ENCODE data around the gene PRAMEF20.
"Not testable (repeated sequence)": the region's sequence is repeated elsewhere in the genome, so short reads cannot be mapped to it uniquely, and the experiment has no call there.

The PRAMEF20 gene

GRCh38 chr1:13410150-13410549 lies at the start of gene PRAMEF20:
PRAMEF20 (plus strand) TSS chr1:13410450; CDS start chr1:13416355, 5,905 bp downstream.
- DNase-seq (ENCODE audit: low read depth), result not testable (repeated sequence)

GRCh38 chr1:13362364-13362763 lies 47.9 kb upstream of the PRAMEF20 start:
- DNase-seq (ENCODE audit: low read depth), result not testable (repeated sequence)

- not testable (repeated sequence) for DNase-seq (ENCODE audit: low read depth)
These were observed 45.3 kb upstream of the PRAMEF20 start for GRCh38 chr1:13364928-13365327.

DNA sequence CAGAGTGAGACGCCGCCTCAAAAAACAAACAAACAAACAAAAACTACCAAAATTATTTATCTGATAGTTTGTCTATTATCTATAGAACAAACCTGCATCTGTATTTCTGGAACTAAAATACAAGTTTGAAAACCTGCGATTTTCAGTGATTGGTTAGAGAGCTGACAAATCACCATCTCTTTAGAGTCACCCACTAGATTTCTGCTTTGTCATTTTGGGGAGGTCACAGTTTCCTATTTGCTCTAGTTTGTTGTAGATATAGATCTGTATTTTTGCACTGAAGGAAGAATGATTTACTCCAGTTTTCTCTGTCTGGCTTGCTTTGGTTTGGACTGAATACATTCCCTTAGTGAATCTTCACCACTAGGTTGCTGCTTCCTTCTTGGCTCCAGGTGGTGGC lies 43.7 kb upstream of the PRAMEF20 start:
- DNase-seq (ENCODE audit: low read depth), result not testable (repeated sequence)

- DNase-seq (ENCODE audit: low read depth), result not testable (repeated sequence)
These were observed 41.7 kb upstream of the PRAMEF20 start for GRCh38 chr1:13368544-13368943.

- DNase-seq (ENCODE audit: low read depth), result not testable (repeated sequence)
These were observed 31.3 kb upstream of the PRAMEF20 start for GRCh38 chr1:13378983-13379382.

DNA sequence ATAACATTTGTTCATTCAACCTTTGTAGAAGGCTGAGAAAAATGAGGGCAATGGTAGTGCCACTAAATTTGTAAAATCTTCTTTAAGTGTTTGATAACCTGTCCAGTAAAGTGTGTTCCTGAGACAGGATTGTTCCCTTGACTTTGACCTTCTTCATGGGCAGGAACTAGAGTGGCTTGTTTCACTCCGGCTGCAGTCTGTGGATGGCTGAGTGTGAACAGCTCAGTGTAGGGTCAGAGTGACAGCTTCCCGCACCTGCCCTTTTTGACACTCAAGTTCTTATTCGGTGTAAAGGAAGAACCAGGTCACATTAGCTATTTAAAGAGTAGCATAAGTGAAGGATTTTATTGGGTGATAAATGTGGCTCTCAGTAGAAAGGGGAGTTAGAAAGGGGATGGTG lies 29.9 kb upstream of the PRAMEF20 start:
- DNase-seq (ENCODE audit: low read depth), result not testable (repeated sequence)

DNA sequence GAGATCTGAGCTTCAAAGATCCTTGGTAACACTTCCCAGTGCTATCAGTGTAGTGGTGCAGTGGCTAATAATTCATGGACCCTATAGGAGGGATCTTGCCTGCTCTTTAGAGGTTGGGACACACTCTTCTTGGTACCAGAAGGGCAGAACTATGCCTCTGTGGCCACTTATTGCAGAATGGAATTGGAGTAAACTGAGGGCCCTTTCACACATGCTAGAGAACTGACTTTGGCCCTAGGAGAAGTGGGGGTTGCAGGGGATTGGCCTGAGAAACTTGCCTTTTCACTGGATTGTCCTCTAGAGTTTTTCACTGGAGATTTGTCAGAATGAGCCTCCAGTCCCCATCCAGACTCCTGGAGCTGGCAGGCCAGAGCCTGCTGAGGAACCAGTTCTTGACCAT lies 20.9 kb upstream of the PRAMEF20 start, which contains the start of gene PRAMEF17:
Gene PRAMEF17 (plus strand): TSS at position 301 of the 400 bp plus-strand sequence. CDS start 26 bp downstream, at position 327.
- DNase-seq (ENCODE audit: low read depth), result not testable (repeated sequence)

GRCh38 chr1:13393004-13393403 lies 17.2 kb upstream of the PRAMEF20 start:
- DNase-seq (ENCODE audit: low read depth), result not testable (repeated sequence)

GRCh38 chr1:13394761-13395160 lies 15.5 kb upstream of the PRAMEF20 start:
- not testable (repeated sequence) for DNase-seq (ENCODE audit: low read depth)

DNA sequence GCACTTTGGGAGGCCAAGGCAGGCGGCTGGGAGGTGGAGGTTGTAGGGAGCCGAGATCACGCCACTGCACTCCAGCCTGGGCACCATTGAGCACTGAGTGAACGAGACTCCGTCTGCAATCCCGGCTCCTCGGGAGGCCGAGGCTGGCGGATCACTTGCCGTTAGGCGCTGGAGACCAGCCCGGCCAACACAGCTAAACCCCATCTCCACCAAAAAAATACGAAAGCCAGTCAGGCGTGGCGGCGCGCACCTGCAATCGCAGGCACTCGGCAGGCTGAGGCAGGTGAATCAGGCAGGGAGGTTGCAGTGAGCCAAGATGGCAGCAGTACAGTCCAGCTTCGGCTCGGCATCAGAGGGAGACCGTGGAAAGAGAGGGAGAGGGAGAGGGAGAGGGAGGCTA lies 14.9 kb upstream of the PRAMEF20 start:
- not testable (repeated sequence) for DNase-seq (ENCODE audit: low read depth)

- no peak for DNase-seq (ENCODE audit: low read depth)
These were observed 2.4 kb upstream of the PRAMEF20 start for GRCh38 chr1:13407811-13408210.

- DNase-seq (ENCODE audit: low read depth), result no peak
These were observed 20.2 kb downstream of the PRAMEF20 start for GRCh38 chr1:13430495-13430894.

DNA sequence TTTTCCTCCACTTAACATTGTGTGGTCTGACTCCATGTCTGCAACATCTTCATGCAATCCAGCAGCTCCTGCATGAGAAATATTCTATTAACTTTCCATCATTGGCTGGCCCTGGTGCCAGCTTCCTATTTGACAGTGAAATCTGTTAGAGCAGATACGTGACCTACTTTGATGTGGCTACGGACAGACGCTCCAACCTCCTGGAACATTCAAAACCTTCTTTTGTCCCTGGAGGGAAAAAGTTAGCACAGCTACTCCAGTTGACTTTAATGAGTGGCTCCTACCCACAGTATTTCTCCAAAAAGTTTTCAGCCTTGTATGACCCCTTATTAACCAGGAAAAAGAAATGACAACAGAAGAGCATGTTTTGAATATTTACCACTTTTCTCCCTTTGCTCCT lies 22.0 kb downstream of the PRAMEF20 start:
- no peak for DNase-seq (ENCODE audit: low read depth)

- DNase-seq (ENCODE audit: low read depth), result not testable (repeated sequence)
These were observed 23.6 kb downstream of the PRAMEF20 start for GRCh38 chr1:13433694-13434358.

DNA sequence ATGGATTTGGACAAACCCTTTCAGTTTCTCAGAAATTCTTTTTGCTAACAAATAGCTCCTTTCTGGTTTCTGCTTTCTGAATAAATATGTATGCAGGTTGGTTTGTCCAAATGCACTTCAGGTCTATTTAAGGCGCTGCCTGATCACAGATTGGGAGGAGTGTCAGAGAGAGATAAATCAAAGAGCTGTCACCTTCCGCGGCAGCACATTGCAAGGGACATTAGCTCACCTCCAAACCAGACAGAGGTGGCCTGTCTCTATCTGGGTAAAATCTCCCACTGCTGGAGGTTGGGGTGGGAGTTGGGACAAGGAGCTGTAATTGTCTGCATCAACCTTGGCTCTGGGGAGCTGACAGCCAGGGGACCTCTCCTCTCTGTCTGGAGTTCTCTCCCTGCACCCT lies 25.2 kb downstream of the PRAMEF20 start:
- DNase-seq (ENCODE audit: low read depth), result no peak

GRCh38 chr1:13439104-13439783 lies 29.0 kb downstream of the PRAMEF20 start:
- not testable (repeated sequence) for DNase-seq (ENCODE audit: low read depth)

DNA sequence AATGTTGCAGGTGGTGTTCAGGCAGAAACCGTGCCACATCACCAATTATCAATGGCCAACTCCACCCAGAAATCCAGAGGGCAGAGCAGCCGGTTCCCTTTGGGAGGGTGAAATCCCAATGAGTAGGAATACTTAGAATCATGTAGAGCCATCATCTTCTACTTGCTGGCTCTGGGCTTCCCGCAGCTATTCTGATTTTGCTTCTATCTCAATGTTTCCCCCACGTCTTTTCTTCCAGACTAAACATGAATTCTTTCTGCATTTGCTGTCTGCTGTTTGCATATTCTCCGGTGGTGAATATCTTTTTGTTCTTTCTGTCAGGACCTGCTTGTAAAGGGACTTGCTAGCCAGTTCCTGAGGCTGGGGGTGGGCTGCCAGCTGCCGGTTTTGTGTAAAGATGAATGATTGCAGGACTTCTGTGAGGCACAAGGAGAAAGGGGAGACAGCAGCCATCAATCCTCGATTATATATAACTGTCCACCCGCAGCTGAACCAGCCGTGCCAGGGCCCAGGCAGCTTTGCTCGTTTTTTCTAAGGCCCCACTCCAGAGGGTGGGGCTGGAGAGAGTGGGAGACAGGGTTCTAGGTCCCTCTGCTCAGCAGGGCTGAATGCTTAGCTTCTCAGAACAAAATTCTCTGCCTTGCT lies 33.2 kb downstream of the PRAMEF20 start:
- no peak for DNase-seq (ENCODE audit: low read depth)

DNA sequence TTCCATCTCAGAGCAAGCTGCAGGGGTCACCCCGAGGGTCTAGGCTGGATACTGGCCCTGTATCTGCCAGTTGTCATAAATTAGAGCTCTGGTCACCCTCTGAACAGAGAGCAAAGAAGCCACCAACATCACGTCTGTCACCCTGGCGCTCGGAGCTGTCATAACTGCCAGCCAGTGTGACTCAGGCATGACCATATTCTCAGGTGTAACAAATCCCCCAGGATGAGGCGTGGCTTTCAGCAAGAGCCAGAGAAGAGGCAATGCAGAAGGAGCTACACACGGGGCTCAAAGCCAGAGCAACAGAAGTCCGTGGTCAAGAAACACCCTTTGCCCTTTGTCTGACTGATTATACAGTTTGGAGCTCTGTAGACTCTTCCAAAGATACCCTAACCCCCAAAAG lies 40.0 kb downstream of the PRAMEF20 start:
- DNase-seq (ENCODE audit: low read depth), result no peak

GRCh38 chr1:13451399-13451965 lies 41.2 kb downstream of the PRAMEF20 start:
- DNase-seq (ENCODE audit: low read depth), result no peak

DNA sequence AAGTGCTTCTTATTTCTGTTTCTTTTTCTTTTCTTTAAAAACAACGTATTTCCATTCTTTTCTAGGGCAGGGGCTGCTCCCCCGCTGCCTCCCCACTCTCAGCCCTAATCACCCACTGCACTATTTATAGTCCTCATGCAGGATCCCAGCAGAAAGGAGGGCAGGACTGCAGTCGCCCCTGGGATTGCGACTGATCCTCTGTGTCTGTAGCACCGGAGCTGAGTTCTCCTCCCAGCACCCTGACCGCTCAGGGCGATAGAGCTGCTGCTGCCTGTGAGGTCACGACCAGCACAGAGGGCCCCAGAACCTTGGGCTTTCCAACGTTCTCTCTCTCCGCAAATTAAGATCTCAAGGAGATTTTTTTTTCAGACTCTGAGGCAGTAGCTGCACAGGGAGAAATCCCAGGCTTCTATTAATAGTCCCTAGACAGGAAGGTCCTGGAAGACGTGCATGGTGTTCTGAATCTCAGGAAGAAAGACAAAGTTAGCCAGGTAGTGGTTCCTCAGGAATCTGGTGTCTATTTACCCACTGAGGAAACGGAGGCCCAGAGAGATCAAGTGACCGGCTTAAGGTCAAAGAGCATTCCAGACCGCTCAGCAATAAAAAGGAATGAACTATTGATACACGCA lies 46.8 kb downstream of the PRAMEF20 start:
- DNase-seq (ENCODE audit: low read depth), result no peak

DNA sequence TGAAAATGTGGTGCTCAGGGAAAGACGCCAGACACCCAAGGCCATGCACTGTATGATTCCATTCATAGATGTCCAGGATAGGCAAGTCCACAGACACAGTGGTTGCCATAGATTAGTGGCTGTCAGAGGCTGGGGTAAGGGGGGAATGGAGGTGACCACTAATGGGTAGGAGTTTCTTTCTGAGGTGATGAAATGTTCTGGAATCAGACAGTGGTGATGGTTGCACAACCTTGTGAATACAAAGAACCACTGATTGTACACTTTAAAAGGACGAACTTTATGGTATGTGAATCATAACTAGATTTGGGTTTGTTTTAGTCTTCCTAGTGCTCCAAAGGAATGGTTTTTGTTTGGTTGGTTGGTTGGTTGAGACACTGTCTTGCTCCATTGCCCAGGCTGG lies 51.7 kb downstream of the PRAMEF20 start:
- no peak for DNase-seq (ENCODE audit: low read depth)
